ENCODE results near the gene KYAT1. TPM values are rescaled to one million over a fixed set of nuclear protein-coding genes. Genes with fewer than 3 reads are reported as not detected.

The KYAT1 gene
- total RNA-seq, 1 experiment from 2014 or later = 27.6 TPM

DNA sequence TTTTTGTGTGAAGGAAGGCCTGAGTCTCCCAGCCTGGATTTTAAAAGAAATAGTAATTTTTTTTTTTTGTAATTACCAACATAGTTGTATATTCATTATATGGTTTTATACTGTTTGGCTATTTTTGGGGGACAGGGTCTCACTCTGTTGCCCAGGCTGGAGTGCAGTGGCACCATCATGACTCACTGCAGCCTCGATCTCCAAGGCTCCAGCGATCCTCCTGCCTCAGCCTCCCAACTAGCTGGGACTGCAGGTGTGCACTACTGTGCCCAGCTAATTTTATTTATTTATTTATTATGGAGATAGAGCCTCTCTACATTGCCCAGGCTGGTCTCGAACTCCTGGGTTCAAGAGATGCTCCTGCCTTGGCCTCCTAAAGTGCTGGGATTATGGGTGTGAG is 5.3 kb upstream of the KYAT1 start:
- H3K4me2 ChIP-seq = no peak overlapping the region

DNA sequence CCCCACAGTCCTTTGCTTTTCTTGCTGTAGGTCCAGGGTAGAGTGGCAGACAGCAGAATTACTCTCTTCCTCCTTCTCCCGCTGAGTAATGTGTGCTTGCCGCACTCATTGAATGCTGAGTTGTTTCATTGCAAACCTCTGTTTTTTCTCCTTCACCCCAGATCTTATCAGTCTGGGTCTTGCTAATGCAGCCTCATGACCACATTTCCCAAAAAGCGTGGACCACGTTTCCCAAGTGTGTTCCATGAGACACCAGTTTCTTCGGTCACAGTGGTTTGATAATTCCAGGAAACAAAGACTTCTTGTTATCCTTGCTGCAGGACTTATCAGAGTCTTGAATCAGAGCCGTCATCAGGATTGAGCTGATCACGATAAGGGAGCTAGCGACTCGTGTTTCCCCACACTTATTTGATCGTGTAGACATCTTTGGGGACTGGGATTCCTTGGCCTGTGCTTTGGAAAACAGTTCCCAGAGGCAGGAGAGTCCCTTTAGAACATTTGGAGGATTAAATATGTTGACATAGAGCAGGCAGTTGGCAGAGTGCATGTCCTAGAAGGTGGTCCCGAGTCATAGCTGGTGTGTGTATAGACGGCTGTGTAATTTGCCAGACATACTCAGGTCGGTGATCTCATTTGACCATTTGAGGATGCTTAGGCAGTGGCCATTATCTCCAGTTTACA is 4.6 kb upstream of the KYAT1 start:
- Histone ChIP-seq H3K4me1 (replicated peaks; ENCODE audit: insufficient read depth) (peaks cover 14% of the 10 kb centered on the region), H3K36me3 (ENCODE audit: low read depth) (peaks cover 12% of the 10 kb centered on the region), H3K79me2 (ENCODE audit: low read depth) (peaks cover 77% of the 10 kb centered on the region), H3K9me3 (ENCODE audit: insufficient read depth, low read depth) (no peaks in the 10 kb centered on the region), H3K4me3 (no peak overlapping the region), H3F3A (ENCODE audit: insufficient read depth, low read depth) (peaks cover 14% of the 10 kb centered on the region), H3K27ac (no peak overlapping the region), H3K27me3 (ENCODE audit: insufficient read depth, low read depth) (no peaks in the 10 kb centered on the region), H4K20me1 (ENCODE audit: insufficient read depth) (no peaks in the 10 kb centered on the region), H3K4me2 (no peak overlapping the region), H2AFZ (no peak overlapping the region), H3K9me2 (ENCODE audit: insufficient read depth) (no peaks in the 10 kb centered on the region)
- POLR2A ChIA-PET (ENCODE audit: unreplicated experiment) = no interaction called here
- TF ChIP-seq, protein P1, sequence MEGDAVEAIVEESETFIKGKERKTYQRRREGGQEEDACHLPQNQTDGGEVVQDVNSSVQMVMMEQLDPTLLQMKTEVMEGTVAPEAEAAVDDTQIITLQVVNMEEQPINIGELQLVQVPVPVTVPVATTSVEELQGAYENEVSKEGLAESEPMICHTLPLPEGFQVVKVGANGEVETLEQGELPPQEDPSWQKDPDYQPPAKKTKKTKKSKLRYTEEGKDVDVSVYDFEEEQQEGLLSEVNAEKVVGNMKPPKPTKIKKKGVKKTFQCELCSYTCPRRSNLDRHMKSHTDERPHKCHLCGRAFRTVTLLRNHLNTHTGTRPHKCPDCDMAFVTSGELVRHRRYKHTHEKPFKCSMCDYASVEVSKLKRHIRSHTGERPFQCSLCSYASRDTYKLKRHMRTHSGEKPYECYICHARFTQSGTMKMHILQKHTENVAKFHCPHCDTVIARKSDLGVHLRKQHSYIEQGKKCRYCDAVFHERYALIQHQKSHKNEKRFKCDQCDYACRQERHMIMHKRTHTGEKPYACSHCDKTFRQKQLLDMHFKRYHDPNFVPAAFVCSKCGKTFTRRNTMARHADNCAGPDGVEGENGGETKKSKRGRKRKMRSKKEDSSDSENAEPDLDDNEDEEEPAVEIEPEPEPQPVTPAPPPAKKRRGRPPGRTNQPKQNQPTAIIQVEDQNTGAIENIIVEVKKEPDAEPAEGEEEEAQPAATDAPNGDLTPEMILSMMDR (conservative IDR thresholded peaks at IDR 0.05) = no peak
- TF ChIP-seq EZH2 (IDR thresholded peaks at IDR 0.05; ENCODE audit: low read depth) = no peak
- no TSS peak for BruUV-seq (replicated peaks)
- intact Hi-C loops (cut with micrococcal nuclease; ENCODE audit: unreplicated experiment) = no loop called here
- CTCF ChIA-PET = no interaction called here
- no peak for DNase-seq

More for the DNA sequence above, 5.3 kb upstream of the KYAT1 start:
- intact Hi-C loops (cut with micrococcal nuclease; ENCODE audit: unreplicated experiment) = no loop called here
- ChIA-PET POLR2A (ENCODE audit: unreplicated experiment) (no interaction called here), CTCF (no interaction called here)
- H3K27ac ChIP-seq = no peak overlapping the region
- H3K27me3 ChIP-seq (ENCODE audit: insufficient read depth, low read depth) = no peaks in the 10 kb centered on the region
- peaks cover 15% of the 10 kb centered on the region for H3F3A ChIP-seq (ENCODE audit: insufficient read depth, low read depth)
- no peaks in the 10 kb centered on the region for H3K9me3 ChIP-seq (ENCODE audit: insufficient read depth, low read depth)
- no peak overlapping the region for H3K4me3 ChIP-seq
- TF ChIP-seq, protein P1 (conservative IDR thresholded peaks at IDR 0.05) = no peak
- TF ChIP-seq EZH2 (IDR thresholded peaks at IDR 0.05; ENCODE audit: low read depth) = no peak
- no peak for DNase-seq
- peaks cover 84% of the 10 kb centered on the region for H3K79me2 ChIP-seq (ENCODE audit: low read depth)
- no TSS peak for BruUV-seq (replicated peaks)
- no peak overlapping the region for H2AFZ ChIP-seq
- no peaks in the 10 kb centered on the region for H3K9me2 ChIP-seq (ENCODE audit: insufficient read depth)
- H3K36me3 ChIP-seq (ENCODE audit: low read depth) = peaks cover 12% of the 10 kb centered on the region
- H4K20me1 ChIP-seq (ENCODE audit: insufficient read depth) = no peaks in the 10 kb centered on the region
- peaks cover 21% of the 10 kb centered on the region for H3K4me1 ChIP-seq (replicated peaks; ENCODE audit: insufficient read depth)

DNA sequence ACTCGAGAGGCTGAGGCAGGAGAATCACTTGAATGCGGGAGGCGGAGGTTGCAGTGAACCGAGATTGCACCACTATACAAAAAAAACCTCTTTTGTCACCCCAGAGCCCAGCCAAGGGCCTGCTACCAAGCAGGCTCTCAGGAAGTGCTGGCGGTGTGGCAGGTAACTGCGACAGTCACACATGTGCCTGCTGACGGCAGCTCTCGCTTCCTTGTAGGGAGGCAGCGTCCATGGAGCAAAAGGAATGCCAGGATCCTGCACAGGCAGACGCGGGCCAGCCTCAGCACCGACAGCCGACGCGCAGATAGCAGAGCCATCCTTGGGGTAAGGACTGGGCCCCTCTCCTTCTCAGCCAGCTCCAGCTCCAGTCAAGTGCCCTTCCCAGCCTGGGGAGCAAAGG is 4.0 kb upstream of the KYAT1 start:
- POLR2A ChIA-PET (ENCODE audit: unreplicated experiment) = no interaction called here
- BruUV-seq (replicated peaks) = no TSS peak
- TF ChIP-seq, protein P1 (conservative IDR thresholded peaks at IDR 0.05) = no peak
- no peak for TF ChIP-seq EZH2 (IDR thresholded peaks at IDR 0.05; ENCODE audit: low read depth)
- Histone ChIP-seq H3K9me2 (ENCODE audit: insufficient read depth) (no peaks in the 10 kb centered on the region), H3K9me3 (ENCODE audit: insufficient read depth, low read depth) (no peaks in the 10 kb centered on the region), H3K4me1 (replicated peaks; ENCODE audit: insufficient read depth) (peaks cover 12% of the 10 kb centered on the region), H3K27me3 (ENCODE audit: insufficient read depth, low read depth) (no peaks in the 10 kb centered on the region), H4K20me1 (ENCODE audit: insufficient read depth) (no peaks in the 10 kb centered on the region), H2AFZ (no peak overlapping the region), H3K27ac (no peak overlapping the region), H3K4me3 (no peak overlapping the region), H3K4me2 (no peak overlapping the region), H3K36me3 (ENCODE audit: low read depth) (peaks cover 12% of the 10 kb centered on the region), H3F3A (ENCODE audit: insufficient read depth, low read depth) (peaks cover 13% of the 10 kb centered on the region), H3K79me2 (ENCODE audit: low read depth) (peaks cover 78% of the 10 kb centered on the region)
- DNase-seq = no peak
- intact Hi-C loops (cut with micrococcal nuclease; ENCODE audit: unreplicated experiment) = no loop called here
- CTCF ChIA-PET = no interaction called here

Measured in PC-9 (cell line).